Measurements from ENCODE around the gene RTN4RL1. TPM values are rescaled to one million over a fixed set of nuclear protein-coding genes. Genes with fewer than 3 reads are reported as not detected.

Gene RTN4RL1
- total and polyA plus RNA-seq, 9 of the 15 experiments (the other 6 are each of a cell fraction or from before 2014, with no cell fraction given) = 0.04 to 0.06 (median 0.04) TPM; not detected in 5

GRCh38 chr17:1970843-1971384 is 54.2 kb downstream of the RTN4RL1 start (continued):
- TF ChIP-seq MGA (IDR thresholded peaks at IDR 0.05) = peak; percentile 80
- TF ChIP-seq L3MBTL2 (IDR thresholded peaks at IDR 0.05) = peak; percentile 57
